OCI-LY7 (cell line): ENCODE measurements around the gene RIMS3. TPM values are rescaled to one million over a fixed set of nuclear protein-coding genes. Genes with fewer than 3 reads are reported as not detected.

Experiments used
- BruUV-seq: library from RNA; stranded (reverse); fragments of 400-500 nt; replicated peaks from 2 replicates; lab custom pipeline; 2021; lab: Mats Ljungman, UMichigan
- CTCF ChIA-PET: fragments of 300-600 bp; sonication (Branson Sonifier 250); formaldehyde crosslinking; loops from one replicate; lab custom pipeline; 2022; ENCODE audit warnings: antibody characterized with exemption; ENCODE audit not compliant: unreplicated experiment; lab: Charles Lee
- POLR2A ChIA-PET: fragments of 300-600 bp; sonication (Branson Sonifier 250); formaldehyde crosslinking; loops from one replicate; lab custom pipeline; 2022; ENCODE audit warnings: antibody characterized with exemption; lab: Charles Lee
- DNase-seq: peaks from one replicate; pipeline ENCODE4 v3.0.0-alpha.2; 2015; ENCODE audit warnings: low spot score
- H2AFZ ChIP-seq: fragments of 200-600 bp; sonication (generic), shearing (Covaris generic); 2 replicates; pipeline ENCODE4 v1.6.1; 2014; ENCODE audit warnings: mild to moderate bottlenecking, antibody characterized with exemption, low read length, moderate library complexity
- H3K27ac ChIP-seq: fragments of 200-600 bp; sonication (generic); 2 replicates; pipeline ENCODE4 v1.5.1; 2014; ENCODE audit warnings: mixed run types, low read depth, mild to moderate bottlenecking, moderate library complexity, low read length, inconsistent platforms; ENCODE audit not compliant: poor library complexity, severe bottlenecking
- H3K36me3 ChIP-seq: fragments of 200-600 bp; sonication (generic); 2 replicates; pipeline ENCODE4 v1.6.1; 2014; ENCODE audit warnings: mild to moderate bottlenecking, antibody characterized with exemption, low read length, moderate library complexity, mixed read lengths; ENCODE audit not compliant: insufficient read depth
- H3K4me1 ChIP-seq: fragments of 200-600 bp; sonication (generic); 2 replicates; pipeline ENCODE4 v1.5.1; 2014; ENCODE audit warnings: mild to moderate bottlenecking, low read length; ENCODE audit not compliant: insufficient read depth, poor library complexity, severe bottlenecking
- H3K4me2 ChIP-seq: fragments of 200-600 bp; sonication (generic); 2 replicates; pipeline ENCODE4 v1.6.1; 2014; ENCODE audit warnings: mild to moderate bottlenecking, low read length
- H3K4me3 ChIP-seq: fragments of 200-600 bp; sonication (generic); 2 replicates; pipeline ENCODE4 v1.5.1; 2014; ENCODE audit warnings: mild to moderate bottlenecking, low read depth, low read length; ENCODE audit not compliant: poor library complexity, severe bottlenecking
- H3K79me2 ChIP-seq: fragments of 200-600 bp; sonication (generic); 2 replicates; pipeline ENCODE4 v1.6.1; 2016; ENCODE audit warnings: low read depth, mild to moderate bottlenecking, low read length, moderate library complexity, mixed read lengths; ENCODE audit not compliant: insufficient read depth
- H3K9me2 ChIP-seq: fragments of 200-600 bp; sonication (generic); 2 replicates; pipeline ENCODE4 v1.6.1; 2016; ENCODE audit warnings: mild to moderate bottlenecking, low read length, mixed read lengths; ENCODE audit not compliant: insufficient read depth
- H3K9me3 ChIP-seq: fragments of 200-600 bp; sonication (generic); 2 replicates; pipeline ENCODE4 v1.6.1; 2014; ENCODE audit warnings: mild to moderate bottlenecking, mixed run types, low read length, mixed read lengths
- H4K20me1 ChIP-seq: fragments of 200-600 bp; sonication (generic); 2 replicates; pipeline ENCODE4 v1.6.1; 2014; ENCODE audit warnings: mild to moderate bottlenecking, antibody characterized with exemption, low read length, moderate library complexity, mixed read lengths; ENCODE audit not compliant: insufficient read depth
- EZH2phosphoT487 ChIP-seq: fragments of 200-600 bp; sonication (generic); IDR thresholded peaks from 2 replicates; pipeline ENCODE4 v1.6.1; 2018; ENCODE audit warnings: low read depth, borderline replicate concordance, mild to moderate bottlenecking, mixed run types, antibody characterized with exemption, low read length, moderate library complexity, mixed read lengths
- intact Hi-C: fragments of 100-400 bp; cut with micrococcal nuclease; formaldehyde crosslinking; loops from one replicate; pipeline ENCODE4 v1.10.0; 2022; ENCODE audit not compliant: unreplicated experiment
- total RNA-seq, 2 experiments: library from RNA; depleted of rRNA in 1 of 2; stranded (reverse); fragments of >200 nt in 1 of 2; shearing (Covaris generic) in 1 of 2; gene quantifications; 2 replicates each; pipeline ENCODE4 v1.2.3, GENCODE V29; 2014 to 2022
- TF ChIP-seq, protein P1 (sequence below): fragments of 200-600 bp; sonication (generic); conservative IDR thresholded peaks from 2 replicates; pipeline ENCODE4 v1.5.1; 2014; ENCODE audit warnings: mild to moderate bottlenecking, antibody characterized with exemption, low read length, moderate library complexity, mixed read lengths

The RIMS3 gene
- total RNA-seq, 2 experiments from 2014 or later: 80.3 to 89.3 TPM

- Histone ChIP-seq H3K4me2 (no peak overlapping the region), H3K9me3 (no peaks in the 10 kb centered on the region), H3K4me1 (no peaks in the 10 kb centered on the region), H4K20me1 (no peaks in the 10 kb centered on the region), H3K9me2 (no peaks in the 10 kb centered on the region), H3K4me3 (no peak overlapping the region), H3K79me2 (no peaks in the 10 kb centered on the region), H2AFZ (no peak overlapping the region), H3K36me3 (peaks cover 33% of the 10 kb centered on the region), H3K27ac (no peak overlapping the region)
- BruUV-seq: no TSS peak
- POLR2A ChIA-PET: interaction anchor here (0.7 kb wide), 1 partner anchor 15 kb away, joined by 4 read pairs; no protein-coding TSS in a partner anchor
- CTCF ChIA-PET: no interaction called here
- DNase-seq: no peak
- intact Hi-C loops: no loop called here
- TF ChIP-seq EZH2phosphoT487: no peak
- TF ChIP-seq, protein P1, sequence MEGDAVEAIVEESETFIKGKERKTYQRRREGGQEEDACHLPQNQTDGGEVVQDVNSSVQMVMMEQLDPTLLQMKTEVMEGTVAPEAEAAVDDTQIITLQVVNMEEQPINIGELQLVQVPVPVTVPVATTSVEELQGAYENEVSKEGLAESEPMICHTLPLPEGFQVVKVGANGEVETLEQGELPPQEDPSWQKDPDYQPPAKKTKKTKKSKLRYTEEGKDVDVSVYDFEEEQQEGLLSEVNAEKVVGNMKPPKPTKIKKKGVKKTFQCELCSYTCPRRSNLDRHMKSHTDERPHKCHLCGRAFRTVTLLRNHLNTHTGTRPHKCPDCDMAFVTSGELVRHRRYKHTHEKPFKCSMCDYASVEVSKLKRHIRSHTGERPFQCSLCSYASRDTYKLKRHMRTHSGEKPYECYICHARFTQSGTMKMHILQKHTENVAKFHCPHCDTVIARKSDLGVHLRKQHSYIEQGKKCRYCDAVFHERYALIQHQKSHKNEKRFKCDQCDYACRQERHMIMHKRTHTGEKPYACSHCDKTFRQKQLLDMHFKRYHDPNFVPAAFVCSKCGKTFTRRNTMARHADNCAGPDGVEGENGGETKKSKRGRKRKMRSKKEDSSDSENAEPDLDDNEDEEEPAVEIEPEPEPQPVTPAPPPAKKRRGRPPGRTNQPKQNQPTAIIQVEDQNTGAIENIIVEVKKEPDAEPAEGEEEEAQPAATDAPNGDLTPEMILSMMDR: no peak
These were observed 39.8 kb downstream of the RIMS3 start for GRCh38 chr1:40625476-40626382.

GRCh38 chr1:40625076-40625475, 40.4 kb downstream of the RIMS3 start:
- peaks cover 26% of the 10 kb centered on the region for H3K36me3 ChIP-seq
- no peak overlapping the region for H3K4me2 ChIP-seq
- POLR2A ChIA-PET: interaction anchor here (0.7 kb wide), 1 partner anchor 14 kb away, joined by 4 read pairs; no protein-coding TSS in a partner anchor
- H3K27ac ChIP-seq: no peak overlapping the region
- H4K20me1 ChIP-seq: no peaks in the 10 kb centered on the region
- H3K9me3 ChIP-seq: no peaks in the 10 kb centered on the region
- no peaks in the 10 kb centered on the region for H3K9me2 ChIP-seq
- intact Hi-C loops: no loop called here
- H3K79me2 ChIP-seq: no peaks in the 10 kb centered on the region
- BruUV-seq: no TSS peak
- no peaks in the 10 kb centered on the region for H3K4me1 ChIP-seq
- CTCF ChIA-PET: no interaction called here
- H3K4me3 ChIP-seq: no peak overlapping the region
- H2AFZ ChIP-seq: no peak overlapping the region
- TF ChIP-seq, protein P1: peak; percentile 52; the same call in 1 of the 2 replicates
- TF ChIP-seq EZH2phosphoT487: no peak
- DNase-seq: peak; percentile 37
